K562 (cell line): Measurements from ENCODE around the gene MED16. TPM values are rescaled to one million over a fixed set of nuclear protein-coding genes. Genes with fewer than 3 reads are reported as not detected.

Source experiments
- ATAC-seq: fragments of 200-7000 bp; cut with Tn5 transposase; 3 replicates; pipeline ENCODE4 v1.9.1; 2020; ENCODE audit warnings: moderate library complexity
- BruUV-seq: library from RNA; stranded (reverse); fragments of 400-500 nt; replicated peaks from 2 replicates; lab custom pipeline; 2021; lab: Mats Ljungman, UMichigan
- CTCF ChIA-PET: fragments of 300-600 bp; formaldehyde crosslinking; extraction: SDS; loops from one replicate; lab custom pipeline; 2021; ENCODE audit warnings: low intra/inter-chr PET ratio; lab: Yijun Ruan, JAX
- POLR2A ChIA-PET: fragments of 300-600, 350-650 bp; sonication (Branson Sonifier 250); formaldehyde crosslinking; extraction: SDS; loops from one replicate; lab custom pipeline; 2021; ENCODE audit warnings: antibody characterized with exemption, inconsistent platforms; lab: Yijun Ruan, JAX
- DNase-seq, 4 experiments: peaks; one replicate each; pipeline versions ENCODE4 v3.0.0 to v3.0.0-alpha.2; 2011 to 2018; ENCODE audit warnings: low spot score in 3 of 4, mixed read lengths in 3 of 4; ENCODE audit errors: extremely low read depth in 1 of 4
- FAIRE-seq: peaks from 2 replicates; lab custom pipeline; 2011; peaks lifted over from hg19 to GRCh38; lab: Jason Lieb, UNC
- H2AFZ ChIP-seq: 2 replicates; pipeline ENCODE4 v1.6.0; 2011; ENCODE audit warnings: low read depth, low read length, control low read depth, inconsistent platforms
- H3K27ac ChIP-seq: fragments of 200-600 bp; 3 replicates; pipeline ENCODE4 v1.8.0; 2011; ENCODE audit warnings: low read depth, mild to moderate bottlenecking, control low read depth, inconsistent platforms, low read length, moderate library complexity, mixed read lengths; ENCODE audit errors: extremely low read depth
- H3K27me3 ChIP-seq, 2 experiments: fragments of 300-600 bp in 1 of 2; 2 replicates in 1 of 2; 3 replicates in 1 of 2; pipeline versions ENCODE4 v1.6.0 to v1.8.0; 2011; ENCODE audit warnings: inconsistent platforms in 2 of 2, low read length in 2 of 2, mild to moderate bottlenecking in 1 of 2, mixed read lengths in 1 of 2, moderate library complexity in 1 of 2; ENCODE audit not compliant: control insufficient read depth in 2 of 2, insufficient read depth in 2 of 2
- H3K36me3 ChIP-seq: fragments of 300-600 bp; 3 replicates; pipeline ENCODE4 v1.8.0; 2011; ENCODE audit warnings: mild to moderate bottlenecking, low read length, inconsistent platforms; ENCODE audit not compliant: control insufficient read depth, insufficient read depth
- H3K4me1 ChIP-seq, 2 experiments: fragments of 200-600 bp in 1 of 2; replicated peaks in 1 of 2; 2 replicates in 1 of 2; 3 replicates in 1 of 2; pipeline versions ENCODE4 v1.5.1 to v1.8.0; 2011; ENCODE audit warnings: inconsistent platforms in 2 of 2, low read length in 2 of 2, mild to moderate bottlenecking in 1 of 2, mixed read lengths in 1 of 2, moderate library complexity in 1 of 2; ENCODE audit not compliant: control insufficient read depth in 2 of 2, insufficient read depth in 2 of 2
- H3K4me2 ChIP-seq: 2 replicates; pipeline ENCODE4 v1.6.1; 2011; ENCODE audit warnings: low read length, control low read depth, inconsistent platforms, mixed read lengths; ENCODE audit not compliant: insufficient read depth
- H3K4me3 ChIP-seq: fragments of 200-600 bp; sonication (generic), shearing (Covaris generic); 2 replicates; pipeline ENCODE4 v1.5.1; 2016; ENCODE audit warnings: control low read depth, inconsistent platforms
- H3K79me2 ChIP-seq: fragments of 200-600 bp; 3 replicates; pipeline ENCODE4 v1.8.0; 2011; ENCODE audit warnings: low read length, inconsistent platforms; ENCODE audit not compliant: control insufficient read depth, insufficient read depth
- H3K9ac ChIP-seq, 2 experiments: 2 replicates each; pipeline versions ENCODE4 v1.6.0 to v1.6.1; 2011; ENCODE audit warnings: low read depth in 2 of 2, low read length in 2 of 2, control low read depth in 1 of 2, inconsistent platforms in 1 of 2, mild to moderate bottlenecking in 1 of 2, mixed read lengths in 1 of 2; ENCODE audit not compliant: insufficient read depth in 1 of 2
- H3K9me1 ChIP-seq: one replicate; pipeline ENCODE4 v1.6.0; 2011; ENCODE audit warnings: inconsistent platforms, mild to moderate bottlenecking, low read length, moderate library complexity; ENCODE audit not compliant: control insufficient read depth, insufficient read depth
- H3K9me3 ChIP-seq: replicated peaks from 2 replicates; pipeline ENCODE4 v1.5.1; 2011; ENCODE audit warnings: low read depth, low read length, inconsistent platforms; ENCODE audit not compliant: control insufficient read depth, insufficient read depth
- H4K20me1 ChIP-seq: replicated peaks from 2 replicates; pipeline ENCODE4 v1.6.1; 2011; ENCODE audit warnings: low read length, inconsistent platforms, mixed read lengths; ENCODE audit not compliant: control insufficient read depth, insufficient read depth
- CEBPG ChIP-seq, 3 experiments: fragments of 200-800 bp in 1 of 3; sonication (Bioruptor generic) in 1 of 3; sonication (generic) in 1 of 3; formaldehyde crosslinking in 1 of 3; IDR thresholded peaks in 2 of 3; conservative IDR thresholded peaks in 1 of 3; 2 replicates each; pipeline versions ENCODE4 v1.6.1 to v1.8.0; 2016 to 2022; ENCODE audit warnings: missing compliant biosample characterization in 2 of 3, missing genetic modification characterization in 2 of 3, mild to moderate bottlenecking in 1 of 3, missing genetic modification reagents in 1 of 3
- ILK ChIP-seq: fragments of 450-650 bp; IDR thresholded peaks from 2 replicates; pipeline ENCODE4 v1.6.1; 2016; ENCODE audit warnings: missing genetic modification characterization, low read depth, mild to moderate bottlenecking, missing compliant biosample characterization, moderate library complexity, borderline replicate concordance
- IRF2 ChIP-seq: sonication (generic); formaldehyde crosslinking; IDR thresholded peaks from 2 replicates; pipeline ENCODE4 v1.8.1; 2022; ENCODE audit warnings: mild to moderate bottlenecking, missing genetic modification reagents
- SIN3A ChIP-seq, 2 experiments: fragments of 150-350 bp in 1 of 2; IDR thresholded peaks; 2 replicates each; pipeline ENCODE4 v1.6.1; 2011 to 2016; ENCODE audit warnings: borderline replicate concordance in 2 of 2, low read depth in 2 of 2, low read length in 2 of 2, mild to moderate bottlenecking in 2 of 2, moderate library complexity in 2 of 2; ENCODE audit not compliant: control insufficient read depth in 1 of 2
- SMAD4 ChIP-seq: fragments of 250-450 bp; sonication (Bioruptor Pico); conservative IDR thresholded peaks from 2 replicates; pipeline ENCODE4 v1.8.0; 2021; ENCODE audit warnings: inconsistent platforms, mild to moderate bottlenecking, moderate library complexity
- ZBTB40 ChIP-seq, 2 experiments: fragments of 450-650 bp in 1 of 2; sonication (generic) in 1 of 2; formaldehyde crosslinking in 1 of 2; IDR thresholded peaks; 2 replicates each; pipeline versions ENCODE4 v1.7.1 to v1.9.0; 2016 to 2022; ENCODE audit warnings: inconsistent platforms in 1 of 2, mild to moderate bottlenecking in 1 of 2, missing genetic modification reagents in 1 of 2
- ZNF146 ChIP-seq: IDR thresholded peaks from one replicate; pipeline ENCODE4 v1.6.1; 2018; ENCODE audit warnings: missing compliant biosample characterization; ENCODE audit not compliant: unreplicated experiment
- ZNF3 ChIP-seq: fragments of 250-450 bp; sonication (Bioruptor Pico); IDR thresholded peaks from 2 replicates; pipeline ENCODE4 v1.5.0; 2021; ENCODE audit warnings: mild to moderate bottlenecking, moderate library complexity
- ZNF561 ChIP-seq: fragments of 450-650 bp; formaldehyde crosslinking; conservative IDR thresholded peaks from 2 replicates; pipeline ENCODE4 v1.4.0; 2020; ENCODE audit warnings: mild to moderate bottlenecking, moderate library complexity
- WGBS: fragments of 100-300 bp; shearing (Covaris generic); methylation state at CpG from one replicate; pipeline ENCODE4 v1.1.6; 2016; ENCODE audit warnings: low coverage, mixed read lengths; ENCODE audit not compliant: insufficient coverage; ENCODE audit errors: missing lambda C conversion rate; 5-methylcytosine and 5-hydroxymethylcytosine counted together
- in situ Hi-C: fragments of 300-500 bp; cut with MboI; formaldehyde crosslinking; loops from 4 replicates; pipeline ENCODE4 v1.15.0; 2018; ENCODE audit warnings: inconsistent platforms, mixed read lengths
- intact Hi-C: fragments of 100-400 bp; cut with micrococcal nuclease; formaldehyde crosslinking; loops from 2 replicates; pipeline ENCODE4 v1.14.2; 2022
- polyA plus RNA-seq, 8 experiments: library from polyadenylated mRNA; depleted of rRNA in 4 of 8; stranded (reverse) in 5 of 8; unstranded in 3 of 8; fragments of >200 nt; fragmentation: Nextera tagmentation in 2 of 8; fragmentation: Illumina TruSeq in 1 of 8; extraction: Ambion mirVana in 2 of 8; extraction: Trizol in 1 of 8; gene quantifications; 2 replicates each; pipeline versions ENCODE4 v1.2.1 to v1.2.3, GENCODE V29; 2011 to 2014; ENCODE audit warnings: inconsistent platforms in 1 of 8, missing spikeins in 1 of 8
- total RNA-seq, 7 experiments: library from RNA; depleted of rRNA in 6 of 7; stranded (reverse); fragments of >200 nt in 6 of 7; fragmentation: Illumina TruSeq in 2 of 7; extraction: Trizol in 2 of 7; gene quantifications; 2 replicates each; pipeline versions ENCODE4 v1.2.1 to v1.2.3, GENCODE V29; 2011 to 2021; ENCODE audit warnings: low replicate concordance in 1 of 7

The MED16 gene
- total and polyA plus RNA-seq, 9 of the 15 experiments (the other 6 are each of a cell fraction or from before 2014, with no cell fraction given), result 0.89 to 59.9 (median 8.6) TPM

DNA sequence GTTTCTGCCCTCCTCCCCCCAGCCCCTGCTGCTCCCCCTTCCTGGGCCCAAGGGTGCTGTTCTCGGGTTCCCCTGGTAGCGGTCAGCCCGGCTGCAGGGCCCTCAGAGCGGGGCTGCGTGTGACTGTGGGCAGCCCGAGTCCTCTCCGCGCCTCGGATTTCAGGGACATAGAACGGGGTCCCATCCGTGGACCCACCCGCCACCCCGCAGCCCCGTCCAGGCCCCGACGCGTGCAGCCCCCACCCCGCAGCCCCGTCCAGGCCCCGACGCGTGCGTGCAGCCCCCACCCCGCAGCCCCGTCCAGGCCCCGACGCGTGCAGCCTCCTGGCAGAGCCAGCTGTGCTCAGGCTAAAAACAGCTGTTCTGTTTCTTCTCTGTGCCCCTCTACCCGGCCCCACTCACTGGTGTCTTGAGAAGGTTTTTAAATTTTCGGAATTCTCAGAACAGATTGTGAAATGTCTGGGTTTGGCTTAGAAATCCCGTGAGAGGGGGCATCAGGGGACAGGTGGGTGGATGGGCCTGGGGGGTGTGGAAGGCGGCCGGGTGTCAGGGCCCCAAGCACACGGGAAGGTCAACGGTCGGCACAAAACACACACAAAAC is 57.7 kb downstream of the MED16 start (continued):
- TF ChIP-seq SMAD4 (CRISPR knock-in tag) (no peak), IRF2 (CRISPR knock-in tag) (no peak), ZNF146 (CRISPR knock-in tag) (no peak), ZNF561 (CRISPR knock-in tag) (no peak), ILK (tag) (no peak)

DNA sequence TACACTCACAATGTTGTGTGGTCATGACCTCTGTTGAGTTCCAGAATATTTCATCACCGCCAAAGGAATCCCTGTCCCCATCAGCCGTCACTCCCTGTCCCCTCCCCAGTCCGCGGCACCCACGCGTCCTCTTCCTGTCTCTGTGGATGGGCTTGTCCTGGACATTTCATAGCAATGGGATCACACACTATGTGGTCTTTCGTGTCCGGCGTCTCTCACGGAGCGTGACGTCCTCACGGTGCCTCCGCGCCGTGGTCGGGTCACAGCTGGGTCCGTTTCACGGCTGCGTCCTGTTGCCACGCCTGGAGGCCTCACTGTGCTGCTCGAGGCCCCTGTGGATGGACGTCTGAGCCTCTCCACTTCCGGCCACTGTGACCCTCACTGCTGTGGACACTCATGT is 58.8 kb downstream of the MED16 start:
- H3K4me3 ChIP-seq, result no peak overlapping the region
- H3K9me3 ChIP-seq, result no peaks in the 10 kb centered on the region
- H4K20me1 ChIP-seq, result no peaks in the 10 kb centered on the region
- no peaks in the 10 kb centered on the region for H3K27me3 ChIP-seq
- in situ Hi-C loops, result no loop called here
- peak overlapping the region in 1 of 2 experiments; percentile 73; a peak in 2 of 4 replicates for H3K9ac ChIP-seq
- H3K4me1 ChIP-seq, result peaks cover 0 to 54% of the 10 kb centered on the region in 2 experiments; a peak in 3 of 5 replicates
- ChIA-PET CTCF (no interaction called here), POLR2A (interaction anchor here (0.6 kb wide), 1 partner anchor 264 kb away, joined by 3 read pairs; no protein-coding TSS in a partner anchor)
- H2AFZ ChIP-seq, result peak overlapping the region; percentile 38; the same call in 1 of the 2 replicates
- DNase-seq (no peak), FAIRE-seq (peak; percentile 29), ATAC-seq (peak; percentile 24; the same call in 2 of the 3 replicates)
- no peaks in the 10 kb centered on the region for H3K79me2 ChIP-seq
- no peak overlapping the region; the same call in 2 of the 3 replicates for H3K27ac ChIP-seq
- no peaks in the 10 kb centered on the region for H3K36me3 ChIP-seq
- no peaks in the 10 kb centered on the region for H3K9me1 ChIP-seq
- no peak overlapping the region for H3K4me2 ChIP-seq
- intact Hi-C loops, result no loop called here
- no TSS peak for BruUV-seq
- WGBS, result 49% methylated on average over 23 of the region's 24 CpGs
- TF ChIP-seq SIN3A (IDR thresholded peaks at IDR 0.05; ENCODE audit: borderline replicate concordance in 2 of 2, control insufficient read depth in 1 of 2, low read depth in 2 of 2, low read length in 2 of 2) (no peak), ZNF3 (CRISPR knock-in tag) (no peak), ZBTB40 (IDR thresholded peaks at IDR 0.05) (no peak), ZBTB40 (CRISPR knock-in tag; IDR thresholded peaks at IDR 0.05) (no peak), CEBPG (CRISPR knock-in tag; IDR thresholded peaks at IDR 0.05) (no peak; the same call in 1 of the 2 replicates), CEBPG (tag; conservative IDR thresholded peaks at IDR 0.05 in 1 of 2, IDR thresholded peaks at IDR 0.05 in 1 of 2) (peak in 1 of 2 experiments; percentile 38; a peak in 1 of 4 replicates)
